Measurements from ENCODE around the gene TEX22.

The TEX22 gene

DNA sequence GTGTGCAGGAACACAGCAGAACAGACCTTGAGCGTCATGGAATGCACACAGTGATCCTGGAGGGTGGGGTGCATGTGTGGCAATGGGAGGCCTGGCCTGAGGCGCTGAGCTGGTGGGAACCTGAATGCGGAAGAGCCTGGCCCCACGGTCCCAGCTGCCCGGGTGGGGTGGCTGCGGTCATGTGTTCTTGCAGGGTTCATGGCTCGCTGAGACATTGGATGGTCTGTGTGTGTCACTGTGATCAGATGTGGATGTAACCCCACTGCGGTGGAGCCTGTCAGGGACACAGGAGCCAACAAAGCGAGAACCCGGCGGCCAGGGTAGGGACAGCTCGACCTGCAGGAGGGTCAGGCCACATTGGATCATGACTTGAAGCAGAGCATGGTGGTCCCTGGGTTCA is 44.5 kb downstream of the TEX22 start:
- in situ Hi-C loops (cut with MboI; ENCODE audit: low sequenced_read_pairs, unreplicated experiment): no loop called here

DNA sequence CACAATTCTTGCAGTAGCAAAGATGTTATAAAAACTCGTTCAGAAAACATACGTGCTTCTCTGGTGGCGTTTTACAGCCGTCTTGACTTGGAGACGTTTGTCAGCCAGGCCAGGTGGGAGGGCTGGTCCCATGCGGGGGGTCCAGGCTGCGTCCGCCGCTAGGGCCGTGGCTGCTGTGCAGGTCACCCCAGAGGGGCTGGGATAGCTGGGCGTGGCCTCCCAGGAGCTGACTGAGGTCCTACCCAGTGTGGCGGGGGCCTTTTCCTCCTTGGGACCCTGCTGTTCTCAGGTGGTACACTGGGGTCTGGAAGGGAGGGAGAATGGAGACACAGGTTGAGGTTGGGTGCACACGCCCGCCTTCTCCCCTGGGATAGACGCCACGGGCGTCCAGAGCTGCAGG is 46.5 kb downstream of the TEX22 start:
- DNase-seq (ENCODE audit: low spot score): no peak
- in situ Hi-C loops (cut with MboI; ENCODE audit: low sequenced_read_pairs, unreplicated experiment): no loop called here
- TF ChIP-seq, protein P1, sequence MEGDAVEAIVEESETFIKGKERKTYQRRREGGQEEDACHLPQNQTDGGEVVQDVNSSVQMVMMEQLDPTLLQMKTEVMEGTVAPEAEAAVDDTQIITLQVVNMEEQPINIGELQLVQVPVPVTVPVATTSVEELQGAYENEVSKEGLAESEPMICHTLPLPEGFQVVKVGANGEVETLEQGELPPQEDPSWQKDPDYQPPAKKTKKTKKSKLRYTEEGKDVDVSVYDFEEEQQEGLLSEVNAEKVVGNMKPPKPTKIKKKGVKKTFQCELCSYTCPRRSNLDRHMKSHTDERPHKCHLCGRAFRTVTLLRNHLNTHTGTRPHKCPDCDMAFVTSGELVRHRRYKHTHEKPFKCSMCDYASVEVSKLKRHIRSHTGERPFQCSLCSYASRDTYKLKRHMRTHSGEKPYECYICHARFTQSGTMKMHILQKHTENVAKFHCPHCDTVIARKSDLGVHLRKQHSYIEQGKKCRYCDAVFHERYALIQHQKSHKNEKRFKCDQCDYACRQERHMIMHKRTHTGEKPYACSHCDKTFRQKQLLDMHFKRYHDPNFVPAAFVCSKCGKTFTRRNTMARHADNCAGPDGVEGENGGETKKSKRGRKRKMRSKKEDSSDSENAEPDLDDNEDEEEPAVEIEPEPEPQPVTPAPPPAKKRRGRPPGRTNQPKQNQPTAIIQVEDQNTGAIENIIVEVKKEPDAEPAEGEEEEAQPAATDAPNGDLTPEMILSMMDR (IDR thresholded peaks at IDR 0.05; ENCODE audit: borderline replicate concordance, control extremely low read depth, extremely low read depth, insufficient read depth, missing control alignments): no peak

More for the DNA sequence above, 44.5 kb downstream of the TEX22 start:
- TF ChIP-seq, protein P1 (IDR thresholded peaks at IDR 0.05; ENCODE audit: borderline replicate concordance, control extremely low read depth, extremely low read depth, insufficient read depth, missing control alignments): no peak
- DNase-seq (ENCODE audit: low spot score): no peak

DNA sequence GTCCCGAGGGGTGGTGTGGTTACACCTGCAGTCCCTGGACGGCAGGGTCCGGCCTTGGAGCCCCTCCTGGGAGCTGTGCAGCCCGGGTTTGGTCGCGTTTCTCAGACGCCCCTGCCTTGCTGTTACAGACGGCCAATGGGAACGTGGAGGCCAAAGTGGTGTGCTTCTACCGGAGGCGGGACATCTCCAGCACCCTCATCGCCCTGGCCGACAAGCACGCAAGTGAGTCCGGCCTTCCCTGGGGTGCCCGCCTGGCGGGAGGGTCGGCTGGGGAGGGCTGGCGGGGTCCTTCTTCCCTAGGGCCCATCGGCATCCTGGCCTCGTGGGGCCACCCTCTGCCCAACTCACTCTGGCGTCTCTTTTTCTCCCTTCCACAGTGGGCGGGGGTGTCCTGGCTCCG is 47.0 kb downstream of the TEX22 start:
- DNase-seq (ENCODE audit: low spot score): no peak
- TF ChIP-seq, protein P1 (IDR thresholded peaks at IDR 0.05; ENCODE audit: borderline replicate concordance, control extremely low read depth, extremely low read depth, insufficient read depth, missing control alignments): no peak
- in situ Hi-C loops (cut with MboI; ENCODE audit: low sequenced_read_pairs, unreplicated experiment): no loop called here

DNA sequence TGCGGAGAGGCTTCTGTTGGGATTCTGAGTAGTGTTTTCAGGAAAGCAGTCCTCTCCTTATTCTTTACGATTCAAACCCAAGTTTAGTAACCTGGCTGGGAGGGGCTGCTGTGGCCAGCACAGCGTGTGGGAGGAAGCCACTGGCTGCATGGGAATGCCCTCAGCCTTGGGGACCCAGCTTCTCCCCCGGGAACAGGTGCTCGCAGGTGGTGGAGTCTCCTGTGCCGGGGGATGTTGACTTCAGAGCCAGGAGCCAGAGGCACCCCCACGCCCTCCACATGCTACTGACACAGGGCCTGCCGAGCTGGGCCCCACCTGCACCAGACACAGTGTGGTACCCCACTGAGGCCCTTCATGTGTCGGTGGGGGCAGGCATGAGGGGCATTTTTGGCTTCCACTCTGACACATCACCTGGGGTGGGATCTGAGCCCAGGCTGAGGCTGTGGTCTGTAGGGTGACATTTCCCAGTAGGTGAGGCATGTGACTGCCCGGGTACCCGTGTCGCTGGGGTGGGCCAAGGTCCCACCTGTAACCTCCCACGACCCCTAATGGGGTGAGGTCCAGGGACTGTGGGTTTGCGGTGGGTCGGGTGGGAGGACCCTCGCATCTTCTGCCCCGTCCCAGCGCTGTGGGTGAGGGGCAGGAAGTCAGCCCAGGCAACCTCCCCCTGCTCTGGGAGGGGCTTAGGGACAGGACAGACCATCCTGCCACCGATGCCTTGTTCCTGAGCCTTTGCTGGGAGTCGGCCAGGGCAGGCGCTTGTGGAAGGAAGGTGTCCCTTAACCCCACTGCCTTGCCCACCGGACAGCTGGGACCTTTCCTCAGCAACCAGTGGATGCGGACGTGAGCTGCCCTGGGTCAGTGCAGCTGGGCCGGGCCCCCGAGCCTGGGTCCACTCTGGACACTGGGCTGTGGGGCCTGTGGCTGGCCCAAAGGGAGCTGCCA is 47.8 kb downstream of the TEX22 start:
- in situ Hi-C loops (cut with MboI; ENCODE audit: low sequenced_read_pairs, unreplicated experiment): no loop called here
- TF ChIP-seq, protein P1 (IDR thresholded peaks at IDR 0.05; ENCODE audit: borderline replicate concordance, control extremely low read depth, extremely low read depth, insufficient read depth, missing control alignments): no peak
- no peak for DNase-seq (ENCODE audit: low spot score)

DNA sequence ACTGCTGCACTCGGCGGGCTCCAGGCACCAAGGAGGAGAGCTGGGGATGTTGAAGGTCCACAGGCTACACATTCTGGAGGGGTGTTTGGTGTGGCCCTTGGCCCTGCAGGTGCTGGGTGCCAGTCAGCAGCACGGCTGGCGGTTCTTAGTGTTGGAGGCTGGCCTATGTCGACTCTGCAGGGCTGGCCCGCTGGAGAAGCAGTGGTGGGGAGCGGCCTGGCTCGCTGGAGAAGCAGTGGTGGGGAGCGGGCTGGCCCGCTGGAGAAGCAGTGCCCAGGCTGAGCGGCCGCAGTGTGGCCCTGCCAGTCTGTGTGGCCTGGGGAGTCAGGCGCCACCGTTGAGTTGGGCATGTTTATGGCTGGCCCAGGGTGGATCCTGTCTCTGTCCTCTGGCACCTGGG is 48.6 kb downstream of the TEX22 start:
- DNase-seq (ENCODE audit: low spot score): no peak
- TF ChIP-seq, protein P1 (IDR thresholded peaks at IDR 0.05; ENCODE audit: borderline replicate concordance, control extremely low read depth, extremely low read depth, insufficient read depth, missing control alignments): no peak
- in situ Hi-C loops (cut with MboI; ENCODE audit: low sequenced_read_pairs, unreplicated experiment): no loop called here

DNA sequence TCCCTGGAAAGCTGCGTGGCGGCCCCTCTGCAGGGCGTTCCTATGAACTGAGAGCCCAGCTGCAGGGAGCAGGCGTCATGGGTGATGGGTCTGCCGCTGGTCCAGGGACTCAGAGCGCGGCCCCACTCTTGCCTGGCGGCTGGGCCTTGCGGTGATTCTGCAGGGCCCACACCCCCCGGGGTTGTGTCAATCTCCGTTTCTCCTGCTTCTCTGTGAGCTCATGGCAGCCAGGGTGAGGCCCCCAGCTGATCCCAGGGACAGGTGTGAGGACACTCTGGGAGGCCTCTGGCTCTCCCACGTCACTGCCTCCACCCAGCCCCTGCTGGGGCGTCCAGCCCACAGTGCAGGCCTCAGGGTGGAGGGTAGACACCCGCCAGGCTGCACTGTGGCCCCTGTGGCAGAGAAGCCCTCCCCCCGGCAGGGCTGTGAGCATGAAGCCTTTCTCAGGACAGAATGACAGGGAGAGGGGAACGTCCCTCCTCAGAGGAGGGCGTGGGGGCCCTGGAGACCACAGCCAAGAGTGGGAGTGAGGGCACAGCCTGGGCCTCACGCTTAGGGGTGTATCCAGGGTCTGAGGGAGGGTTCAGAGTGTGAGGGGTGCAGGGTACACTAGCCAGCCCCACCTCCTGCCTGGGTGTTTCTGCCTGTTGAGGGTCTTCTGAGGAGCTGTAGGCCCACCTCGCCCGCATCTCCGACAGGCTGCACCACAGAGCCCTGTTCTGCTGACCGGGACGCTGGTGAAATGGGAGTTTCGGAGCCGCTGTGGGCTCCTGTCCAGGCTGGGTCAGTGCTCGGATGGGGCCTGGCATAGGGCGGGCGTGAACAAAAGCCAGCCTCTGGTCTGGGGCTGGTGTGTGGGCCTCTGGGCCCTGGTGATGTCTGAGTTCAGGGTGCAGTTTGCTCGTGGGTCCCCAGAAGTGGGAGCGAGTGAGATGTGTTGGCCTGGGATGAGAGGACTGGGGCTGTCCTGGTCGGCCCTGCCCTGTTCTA is 49.6 kb downstream of the TEX22 start:
- in situ Hi-C loops (cut with MboI; ENCODE audit: low sequenced_read_pairs, unreplicated experiment): no loop called here
- no peak for DNase-seq (ENCODE audit: low spot score)
- TF ChIP-seq, protein P1 (IDR thresholded peaks at IDR 0.05; ENCODE audit: borderline replicate concordance, control extremely low read depth, extremely low read depth, insufficient read depth, missing control alignments): no peak
